Karpas-422 (cell line): ENCODE data around the gene ADRA1B. TPM values are rescaled to one million over a fixed set of nuclear protein-coding genes. Genes with fewer than 3 reads are reported as not detected.

Experiments
- DNase-seq: peaks from one replicate; pipeline ENCODE4 v3.0.0-alpha.2; 2015
- H2AFZ ChIP-seq: fragments of 200-600 bp; sonication (generic); 2 replicates; pipeline ENCODE4 v1.6.1; 2014; ENCODE audit warnings: antibody characterized with exemption, low read length, mixed read lengths
- H3K27ac ChIP-seq: fragments of 200-600 bp; sonication (generic); 2 replicates; pipeline ENCODE4 v1.5.1; 2014; ENCODE audit warnings: mild to moderate bottlenecking, low read length, moderate library complexity
- H3K27me3 ChIP-seq: fragments of 200-600 bp; sonication (generic); 2 replicates; pipeline ENCODE4 v1.6.1; 2014; ENCODE audit warnings: low read length, mixed read lengths
- H3K36me3 ChIP-seq: fragments of 200-600 bp; sonication (generic); 2 replicates; pipeline ENCODE4 v1.6.1; 2014; ENCODE audit warnings: low read length, mixed read lengths; ENCODE audit not compliant: insufficient read depth
- H3K4me1 ChIP-seq: fragments of 200-600 bp; sonication (generic); 2 replicates; pipeline ENCODE4 v1.6.1; 2014; ENCODE audit warnings: mild to moderate bottlenecking, low read length, mixed read lengths
- H3K4me2 ChIP-seq: fragments of 200-600 bp; sonication (generic); 2 replicates; pipeline ENCODE4 v1.6.1; 2014; ENCODE audit warnings: low read length, low read depth, mild to moderate bottlenecking; ENCODE audit not compliant: poor library complexity, severe bottlenecking
- H3K4me3 ChIP-seq: fragments of 200-600 bp; sonication (generic); 2 replicates; pipeline ENCODE4 v1.5.1; 2014; ENCODE audit warnings: mild to moderate bottlenecking, antibody characterized with exemption, low read length, mixed read lengths
- H3K79me2 ChIP-seq: fragments of 200-600 bp; sonication (generic); 2 replicates; pipeline ENCODE4 v1.6.1; 2014; ENCODE audit warnings: mild to moderate bottlenecking, low read length, mixed read lengths
- H3K9ac ChIP-seq: fragments of 200-600 bp; sonication (generic); 2 replicates; pipeline ENCODE4 v1.6.0; 2014; ENCODE audit warnings: low read length
- H3K9me2 ChIP-seq: fragments of 200-600 bp; sonication (generic), shearing (Covaris generic); replicated peaks from 2 replicates; pipeline ENCODE4 v1.6.0; 2014; ENCODE audit warnings: mild to moderate bottlenecking, low read length, moderate library complexity; ENCODE audit not compliant: insufficient read depth
- H3K9me3 ChIP-seq: fragments of 300-700, 200-600 bp; sonication (generic); 2 replicates; pipeline ENCODE4 v1.6.1; 2014; ENCODE audit warnings: low read length, mixed read lengths
- H4K20me1 ChIP-seq: fragments of 200-600 bp; sonication (generic); 2 replicates; pipeline ENCODE4 v1.6.1; 2014; ENCODE audit warnings: mild to moderate bottlenecking, antibody characterized with exemption, low read length, low read depth; ENCODE audit not compliant: insufficient read depth
- total RNA-seq: library from RNA; depleted of rRNA; stranded (reverse); fragments of >200 nt; shearing (Covaris generic); gene quantifications from 2 replicates; pipeline ENCODE4 v1.2.3, GENCODE V29; 2014; ENCODE audit warnings: low replicate concordance

Gene ADRA1B
- total RNA-seq, 1 experiment from 2014 or later = not detected

DNA sequence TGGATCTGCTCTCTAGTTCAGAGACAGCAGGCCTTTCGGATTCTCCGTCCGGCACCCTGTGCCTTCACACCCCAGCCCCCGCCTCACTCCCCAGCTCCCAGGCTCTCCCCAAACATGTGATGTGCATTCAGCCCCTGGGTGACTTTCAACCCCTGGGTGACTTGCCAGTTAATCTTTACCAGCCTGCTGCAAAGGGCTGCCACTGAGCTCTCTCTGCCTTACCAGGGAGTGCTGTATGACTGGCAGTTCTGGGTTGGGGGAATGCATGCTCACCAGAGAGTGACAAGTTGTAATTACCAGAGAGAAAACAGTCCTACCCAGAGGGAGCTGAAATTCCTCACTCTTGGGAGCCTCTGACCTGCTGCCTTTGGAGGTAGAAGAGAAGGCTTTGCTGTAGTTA lies 4.9 kb upstream of the ADRA1B start:
- Histone ChIP-seq H3K36me3 (no peaks in the 10 kb centered on the region), H3K9ac (no peak overlapping the region), H3K79me2 (no peaks in the 10 kb centered on the region), H3K4me3 (no peak overlapping the region), H2AFZ (no peak overlapping the region), H3K27ac (no peak overlapping the region), H4K20me1 (no peaks in the 10 kb centered on the region), H3K4me2 (no peak overlapping the region), H3K9me3 (no peaks in the 10 kb centered on the region), H3K4me1 (no peaks in the 10 kb centered on the region), H3K27me3 (no peaks in the 10 kb centered on the region), H3K9me2 (no peaks in the 10 kb centered on the region)
- no peak for DNase-seq

DNA sequence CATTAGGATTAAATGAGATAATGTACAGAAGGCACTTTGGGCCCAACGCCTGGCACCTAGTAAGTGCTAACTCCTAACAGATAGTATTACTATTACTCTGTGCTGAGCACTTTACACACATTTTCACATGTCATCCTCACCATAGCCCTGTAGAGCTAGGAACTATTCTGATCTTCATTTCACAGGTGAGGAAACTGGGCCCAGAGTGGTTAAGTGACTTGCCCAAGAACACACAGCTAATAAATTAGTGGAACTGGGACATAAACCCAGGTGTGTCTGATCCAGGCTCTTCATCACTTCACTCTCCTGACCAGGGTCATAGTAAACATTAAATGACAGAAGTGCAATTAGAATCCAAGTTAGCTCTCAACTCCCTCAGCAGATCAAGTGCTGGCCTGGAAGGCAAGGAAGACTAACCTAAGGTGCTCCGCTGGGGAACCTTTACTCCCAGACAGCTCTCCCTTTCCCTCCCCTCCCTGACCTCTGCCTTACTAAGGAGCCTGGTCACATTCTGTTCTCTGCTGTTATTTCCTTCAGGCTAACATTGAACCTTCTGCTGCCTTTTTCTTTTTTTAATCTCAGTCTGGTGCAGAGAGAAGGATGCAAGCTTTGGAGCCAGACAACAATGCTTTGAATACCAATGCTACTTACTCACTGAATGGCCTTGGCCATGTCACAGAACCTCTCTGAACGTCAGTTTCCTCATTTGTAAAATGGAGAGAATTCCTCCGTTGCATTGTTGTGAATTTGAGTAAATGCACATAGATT lies 4.1 kb upstream of the ADRA1B start:
- Histone ChIP-seq H4K20me1 (no peaks in the 10 kb centered on the region), H3K9me3 (no peaks in the 10 kb centered on the region), H3K4me2 (no peak overlapping the region), H3K27me3 (no peaks in the 10 kb centered on the region), H3K27ac (no peak overlapping the region), H3K36me3 (no peaks in the 10 kb centered on the region), H3K4me3 (no peak overlapping the region), H3K4me1 (no peaks in the 10 kb centered on the region), H2AFZ (no peak overlapping the region), H3K9ac (no peak overlapping the region), H3K79me2 (no peaks in the 10 kb centered on the region), H3K9me2 (no peaks in the 10 kb centered on the region)
- no peak for DNase-seq

DNA sequence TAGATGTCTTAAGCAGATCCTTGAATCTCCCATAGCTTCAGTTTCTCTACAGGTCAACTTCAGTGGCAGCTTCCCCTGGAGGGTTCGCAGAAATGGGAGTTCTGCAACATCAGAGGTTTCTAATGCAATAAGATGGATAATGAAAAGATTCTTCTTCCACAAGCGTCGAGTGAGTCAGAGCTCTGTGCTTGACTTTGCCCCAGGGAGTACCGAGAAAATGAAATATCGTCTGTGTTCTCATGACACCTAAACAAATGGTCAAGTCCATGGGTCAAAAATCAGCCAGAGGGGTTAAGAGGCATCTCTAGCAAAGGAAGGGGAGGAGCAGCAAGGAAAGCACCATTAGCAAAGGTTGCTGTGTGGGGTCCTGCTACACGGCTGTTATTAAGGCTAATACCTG lies 3.2 kb upstream of the ADRA1B start:
- no peaks in the 10 kb centered on the region for H3K79me2 ChIP-seq

DNA sequence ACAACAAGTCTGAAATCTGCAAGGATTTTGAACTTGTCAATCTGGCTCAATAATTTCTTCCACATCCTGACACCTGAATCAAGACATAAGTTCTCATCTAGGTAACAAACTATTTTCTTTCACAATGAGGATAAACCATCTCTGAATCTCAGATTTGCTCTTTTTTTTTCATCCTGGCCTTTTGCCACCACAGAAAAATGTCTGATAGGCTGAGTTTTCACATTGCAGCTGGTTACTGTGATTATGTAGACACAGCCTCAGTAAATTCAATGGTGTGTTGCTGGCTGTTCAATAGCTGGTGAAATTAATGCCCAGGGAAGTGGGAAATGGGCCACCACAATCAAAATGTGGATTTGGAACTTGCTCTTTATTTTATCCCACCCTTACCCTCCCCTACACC lies 2.8 kb upstream of the ADRA1B start:
- no peak overlapping the region for H3K27ac ChIP-seq
- no peaks in the 10 kb centered on the region for H3K27me3 ChIP-seq
- H3K9me3 ChIP-seq = no peaks in the 10 kb centered on the region
- H3K4me3 ChIP-seq = no peak overlapping the region
- no peaks in the 10 kb centered on the region for H3K36me3 ChIP-seq
- no peak for DNase-seq
- no peak overlapping the region for H3K4me2 ChIP-seq
- H4K20me1 ChIP-seq = no peaks in the 10 kb centered on the region
- no peaks in the 10 kb centered on the region for H3K4me1 ChIP-seq
- no peaks in the 10 kb centered on the region for H3K79me2 ChIP-seq
- H2AFZ ChIP-seq = no peak overlapping the region
- H3K9me2 ChIP-seq = no peaks in the 10 kb centered on the region
- no peak overlapping the region for H3K9ac ChIP-seq

More for the DNA sequence above, 3.2 kb upstream of the ADRA1B start:
- Histone ChIP-seq H3K4me2 (no peak overlapping the region), H4K20me1 (no peaks in the 10 kb centered on the region), H3K27ac (no peak overlapping the region), H3K27me3 (no peaks in the 10 kb centered on the region), H3K9me2 (no peaks in the 10 kb centered on the region), H2AFZ (no peak overlapping the region), H3K9ac (no peak overlapping the region), H3K9me3 (no peaks in the 10 kb centered on the region), H3K36me3 (no peaks in the 10 kb centered on the region), H3K4me3 (no peak overlapping the region), H3K4me1 (no peaks in the 10 kb centered on the region)
- DNase-seq = no peak

DNA sequence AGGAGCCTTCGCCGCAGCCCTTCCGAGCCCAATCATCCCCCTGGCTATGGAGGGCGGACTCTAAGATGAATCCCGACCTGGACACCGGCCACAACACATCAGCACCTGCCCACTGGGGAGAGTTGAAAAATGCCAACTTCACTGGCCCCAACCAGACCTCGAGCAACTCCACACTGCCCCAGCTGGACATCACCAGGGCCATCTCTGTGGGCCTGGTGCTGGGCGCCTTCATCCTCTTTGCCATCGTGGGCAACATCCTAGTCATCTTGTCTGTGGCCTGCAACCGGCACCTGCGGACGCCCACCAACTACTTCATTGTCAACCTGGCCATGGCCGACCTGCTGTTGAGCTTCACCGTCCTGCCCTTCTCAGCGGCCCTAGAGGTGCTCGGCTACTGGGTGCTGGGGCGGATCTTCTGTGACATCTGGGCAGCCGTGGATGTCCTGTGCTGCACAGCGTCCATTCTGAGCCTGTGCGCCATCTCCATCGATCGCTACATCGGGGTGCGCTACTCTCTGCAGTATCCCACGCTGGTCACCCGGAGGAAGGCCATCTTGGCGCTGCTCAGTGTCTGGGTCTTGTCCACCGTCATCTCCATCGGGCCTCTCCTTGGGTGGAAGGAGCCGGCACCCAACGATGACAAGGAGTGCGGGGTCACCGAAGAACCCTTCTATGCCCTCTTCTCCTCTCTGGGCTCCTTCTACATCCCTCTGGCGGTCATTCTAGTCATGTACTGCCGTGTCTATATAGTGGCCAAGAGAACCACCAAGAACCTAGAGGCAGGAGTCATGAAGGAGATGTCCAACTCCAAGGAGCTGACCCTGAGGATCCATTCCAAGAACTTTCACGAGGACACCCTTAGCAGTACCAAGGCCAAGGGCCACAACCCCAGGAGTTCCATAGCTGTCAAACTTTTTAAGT lies 819 bp downstream of the ADRA1B start:
- H3K9me2 ChIP-seq = no peaks in the 10 kb centered on the region
- no peaks in the 10 kb centered on the region for H3K4me1 ChIP-seq
- H2AFZ ChIP-seq = no peak overlapping the region
- H3K79me2 ChIP-seq = no peaks in the 10 kb centered on the region
- H4K20me1 ChIP-seq = no peaks in the 10 kb centered on the region
- no peaks in the 10 kb centered on the region for H3K36me3 ChIP-seq
- no peaks in the 10 kb centered on the region for H3K27me3 ChIP-seq
- no peak overlapping the region for H3K27ac ChIP-seq
- no peaks in the 10 kb centered on the region for H3K9me3 ChIP-seq
- no peak overlapping the region for H3K4me3 ChIP-seq
- no peak for DNase-seq
- no peak overlapping the region for H3K9ac ChIP-seq
- H3K4me2 ChIP-seq = no peak overlapping the region

DNA sequence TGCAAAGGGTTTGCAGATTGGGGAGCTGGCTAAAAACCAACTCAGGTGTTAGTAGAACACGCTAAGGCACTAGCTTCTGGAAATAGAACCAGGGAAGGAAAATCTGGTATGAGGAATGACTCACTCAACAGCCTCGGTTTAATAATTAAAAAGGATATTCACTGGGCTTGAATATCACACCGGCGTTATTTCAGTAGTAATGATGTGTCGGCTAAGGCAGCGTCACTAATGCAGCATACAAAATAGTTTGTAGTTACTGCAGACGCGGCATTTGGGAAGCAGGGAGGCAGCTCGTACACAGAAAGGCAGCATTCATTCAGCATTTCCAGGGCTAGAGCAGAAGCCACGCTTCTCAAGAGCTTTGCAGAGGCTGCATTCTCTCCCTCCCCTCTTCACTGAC lies 1.7 kb downstream of the ADRA1B start:
- Histone ChIP-seq H3K4me3 (no peak overlapping the region), H3K4me2 (no peak overlapping the region)

DNA sequence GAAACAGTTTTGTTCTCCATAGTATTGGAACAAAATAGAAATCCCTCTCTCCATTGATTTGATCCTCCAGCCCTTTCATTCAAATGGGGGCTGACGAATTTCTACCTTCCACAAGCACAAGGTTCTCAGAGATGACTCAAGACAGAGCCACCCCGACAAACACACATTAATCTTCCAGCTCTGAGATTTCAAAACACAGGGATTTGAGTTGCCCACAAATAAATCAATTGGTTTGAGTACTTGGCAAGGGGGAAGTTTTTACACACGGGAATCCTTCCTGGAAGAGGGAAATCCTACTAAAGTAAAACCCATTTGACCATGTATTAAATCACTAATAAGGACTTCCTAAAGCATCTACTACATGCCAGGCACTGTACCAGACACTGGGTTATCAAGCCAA lies 5.4 kb downstream of the ADRA1B start:
- H3K4me3 ChIP-seq = no peak overlapping the region
- no peaks in the 10 kb centered on the region for H3K9me3 ChIP-seq
- H3K4me2 ChIP-seq = no peak overlapping the region
- H3K9me2 ChIP-seq = no peaks in the 10 kb centered on the region
- no peaks in the 10 kb centered on the region for H3K27me3 ChIP-seq
- no peaks in the 10 kb centered on the region for H3K36me3 ChIP-seq
- no peaks in the 10 kb centered on the region for H3K79me2 ChIP-seq
- H3K4me1 ChIP-seq = no peaks in the 10 kb centered on the region
- no peaks in the 10 kb centered on the region for H4K20me1 ChIP-seq
- no peak for DNase-seq
- H3K27ac ChIP-seq = no peak overlapping the region
- H2AFZ ChIP-seq = no peak overlapping the region
- no peak overlapping the region for H3K9ac ChIP-seq

More for the DNA sequence above, 1.7 kb downstream of the ADRA1B start:
- Histone ChIP-seq H3K27ac (no peak overlapping the region), H3K9me3 (no peaks in the 10 kb centered on the region), H2AFZ (no peak overlapping the region), H3K9me2 (no peaks in the 10 kb centered on the region), H3K27me3 (no peaks in the 10 kb centered on the region), H3K9ac (no peak overlapping the region), H3K79me2 (no peaks in the 10 kb centered on the region), H3K4me1 (no peaks in the 10 kb centered on the region), H3K36me3 (no peaks in the 10 kb centered on the region), H4K20me1 (no peaks in the 10 kb centered on the region)
- DNase-seq = no peak

DNA sequence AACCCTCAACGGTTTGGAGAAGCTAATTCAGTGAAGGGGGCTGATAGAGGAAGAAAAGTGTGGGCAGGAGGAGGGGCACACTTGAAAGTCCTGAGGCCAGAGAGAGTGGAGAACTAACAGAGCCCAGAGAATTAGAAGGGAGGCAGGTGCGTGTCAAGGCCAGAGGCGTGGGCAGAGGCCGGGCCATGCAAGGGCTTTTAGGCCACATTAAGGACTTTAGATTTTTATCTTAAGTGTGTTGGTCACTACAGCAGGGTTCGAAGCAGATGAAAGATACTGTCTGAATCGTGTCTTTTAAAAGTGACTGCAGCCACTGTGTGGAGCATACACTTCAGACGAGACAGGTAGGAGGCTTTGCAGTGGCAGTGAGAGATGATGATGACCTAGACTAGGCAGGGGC lies 6.7 kb downstream of the ADRA1B start:
- no peak overlapping the region for H3K4me3 ChIP-seq
- H3K9ac ChIP-seq = no peak overlapping the region
- H2AFZ ChIP-seq = no peak overlapping the region
- H3K4me2 ChIP-seq = no peak overlapping the region
- DNase-seq = no peak
- no peak overlapping the region for H3K27ac ChIP-seq
- no peaks in the 10 kb centered on the region for H3K27me3 ChIP-seq
- no peaks in the 10 kb centered on the region for H3K9me2 ChIP-seq
- H3K4me1 ChIP-seq = no peaks in the 10 kb centered on the region
- H3K79me2 ChIP-seq = no peaks in the 10 kb centered on the region
- H3K36me3 ChIP-seq = no peaks in the 10 kb centered on the region
- no peaks in the 10 kb centered on the region for H4K20me1 ChIP-seq
- no peaks in the 10 kb centered on the region for H3K9me3 ChIP-seq
